ENCODE data around the gene ACYP1.

ACYP1 gene

GRCh38 chr14:75030147-75030546 lies 33.7 kb downstream of the ACYP1 start:
- no peak for DNase-seq

- no peak for DNase-seq
Observed at GRCh38 chr14:75025876-75026275, 37.9 kb downstream of the ACYP1 start.

- DNase-seq: no peak
Observed at GRCh38 chr14:75025082-75025481, 38.7 kb downstream of the ACYP1 start.

GRCh38 chr14:75023108-75023507 lies 40.7 kb downstream of the ACYP1 start:
- no peak for DNase-seq

- peak; percentile 11 for DNase-seq
Observed at GRCh38 chr14:75022655-75023054, 41.2 kb downstream of the ACYP1 start.

- DNase-seq: peak; percentile 75
Observed at GRCh38 chr14:75018694-75019093, 45.1 kb downstream of the ACYP1 start.

- no peak for DNase-seq
Observed at GRCh38 chr14:75016815-75017214, 47.0 kb downstream of the ACYP1 start.

GRCh38 chr14:75015496-75015895 lies 48.3 kb downstream of the ACYP1 start:
- DNase-seq: no peak

- no peak for DNase-seq
Observed at GRCh38 chr14:75013290-75013689, 50.5 kb downstream of the ACYP1 start.

- no peak for DNase-seq
Observed at GRCh38 chr14:75011356-75011994, 52.3 kb downstream of the ACYP1 start.

GRCh38 chr14:75010472-75011093 lies 53.2 kb downstream of the ACYP1 start:
- DNase-seq: no peak

- no peak for DNase-seq
Observed at GRCh38 chr14:75009176-75009575, 54.6 kb downstream of the ACYP1 start.

- DNase-seq: no peak
Observed at GRCh38 chr14:75005357-75005756, 58.5 kb downstream of the ACYP1 start.

GRCh38 chr14:75003250-75004027 lies 60.4 kb downstream of the ACYP1 start:
- DNase-seq: no peak

Measured in DMS79 treated with DMSO at 0.1 percent for 48 hours (cell line).